H1 (cell line): Measurements from ENCODE around the gene MRAP2. TPM values are rescaled to one million over a fixed set of nuclear protein-coding genes. Genes with fewer than 3 reads are reported as not detected.
A peak's percentile ranks its signal among the peaks of the same experiment; 100 is the strongest.

ENCODE experiments used
- ASH2L ChIP-seq: fragments of 200-600, 300-600 bp; sonication (generic); IDR thresholded peaks from one replicate; pipeline ENCODE4 v1.7.1; 2017; ENCODE audit warnings: low read length
- CBX8 ChIP-seq: fragments of 300-800, 300-1000 bp; sonication (generic); IDR thresholded peaks from 2 replicates; pipeline ENCODE4 v1.7.1; 2016; ENCODE audit warnings: low read depth, low read length, borderline replicate concordance
- CHD7 ChIP-seq: fragments of 300-600 bp; sonication (generic); IDR thresholded peaks from 2 replicates; pipeline ENCODE4 v1.7.1; 2012; ENCODE audit warnings: low read length, moderate library complexity, mild to moderate bottlenecking, inconsistent platforms; ENCODE audit not compliant: insufficient replicate concordance
- EP300 ChIP-seq, 2 experiments: IDR thresholded peaks; 1 replicate in 1 of 2; 2 replicates in 1 of 2; pipeline ENCODE4 v1.6.1; 2011 to 2012; ENCODE audit warnings: low read depth in 2 of 2, low read length in 2 of 2, mild to moderate bottlenecking in 2 of 2, borderline replicate concordance in 1 of 2, inconsistent platforms in 1 of 2, moderate library complexity in 1 of 2
- HDAC6 ChIP-seq: IDR thresholded peaks from one replicate; pipeline ENCODE4 v1.7.1; 2012; ENCODE audit warnings: low read depth, mild to moderate bottlenecking, inconsistent platforms, low read length, moderate library complexity
- POU5F1 ChIP-seq: IDR thresholded peaks from 2 replicates; pipeline ENCODE4 v1.6.1; 2011; ENCODE audit warnings: low read depth, mild to moderate bottlenecking, low read length, moderate library complexity
- RBBP5 ChIP-seq: IDR thresholded peaks from 2 replicates; pipeline ENCODE4 v1.7.1; 2012; ENCODE audit warnings: low read depth, mild to moderate bottlenecking, inconsistent platforms, low read length, moderate library complexity, borderline replicate concordance
- SIX5 ChIP-seq: IDR thresholded peaks from 2 replicates; pipeline ENCODE4 v1.6.1; 2011; ENCODE audit warnings: mild to moderate bottlenecking, low read depth, low read length
- SUZ12 ChIP-seq: fragments of 200-600 bp; sonication (generic); IDR thresholded peaks from 2 replicates; pipeline ENCODE4 v1.6.1; 2012; ENCODE audit warnings: mild to moderate bottlenecking, inconsistent platforms, low read length, moderate library complexity, mixed read lengths
- TEAD4 ChIP-seq: IDR thresholded peaks from 2 replicates; pipeline ENCODE4 v1.6.1; 2012; ENCODE audit warnings: low read depth, low read length, inconsistent platforms, mixed read lengths
- polyA plus RNA-seq, 7 experiments: library from polyadenylated mRNA; depleted of rRNA in 3 of 7; stranded (reverse) in 5 of 7; unstranded in 2 of 7; fragments of >200 nt in 5 of 7; fragments of 200-250 nt in 2 of 7; gene quantifications; 1 replicate in 5 of 7; 2 replicates in 1 of 7; 4 replicates in 1 of 7; pipeline versions ENCODE4 v1.2.1 to v1.2.3, GENCODE V29; 2011 to 2013; ENCODE audit warnings: missing spikeins in 2 of 7, mixed read lengths in 2 of 7
- total RNA-seq: library from RNA; stranded (reverse); fragmentation: NEBNext Ultra II Directional; extraction: Animal tissue kit (Norgen Biotek cat#: 25700); gene quantifications from 2 replicates; pipeline ENCODE4 v1.2.1, GENCODE V29; 2021

Gene MRAP2
- total and polyA plus RNA-seq, 2 of the 8 experiments (the other 6 are each of a cell fraction or from before 2014, with no cell fraction given), result 5.0 to 11.0 TPM

- TF ChIP-seq CHD7 (no peak), CBX8 (no peak), SUZ12 (no peak), SIX5 (no peak), TEAD4 (no peak), POU5F1 (no peak), HDAC6 (no peak), EP300 (IDR thresholded peaks at IDR 0.05; ENCODE audit: borderline replicate concordance in 1 of 2, low read depth in 2 of 2, low read length in 2 of 2) (no peak), ASH2L (peak; percentile 45), RBBP5 (peak; percentile 77; the same call in 1 of the 2 replicates)
Observed at GRCh38 chr6:84033523-84034451, at the start of gene MRAP2 (continued).
